GF-D8 (cell line): ENCODE results near the gene SH2D6.
"Not testable (repeated sequence)": the region's sequence is repeated elsewhere in the genome, so short reads cannot be mapped to it uniquely, and the experiment has no call there.

ENCODE experiments used
- DNase-seq: peaks from one replicate; lab custom pipeline; 2025; lab: John Stamatoyannopoulos, UW

SH2D6 gene

GRCh38 chr2:85470850-85471800, 52.6 kb downstream of the SH2D6 start:
- no peak for DNase-seq

- DNase-seq = no peak
Observed at GRCh38 chr2:85472261-85472660, 53.7 kb downstream of the SH2D6 start.

GRCh38 chr2:85475799-85476490, 57.4 kb downstream of the SH2D6 start:
- DNase-seq = no peak

- no peak for DNase-seq
Observed at GRCh38 chr2:85476624-85477023, 58.1 kb downstream of the SH2D6 start.

- DNase-seq = no peak
Observed at GRCh38 chr2:85477884-85478283, 59.4 kb downstream of the SH2D6 start.

- no peak for DNase-seq
Observed at GRCh38 chr2:85481818-85482777, 63.6 kb downstream of the SH2D6 start.

GRCh38 chr2:85484615-85485014, 66.1 kb downstream of the SH2D6 start:
- not testable (repeated sequence) for DNase-seq

GRCh38 chr2:85485815-85486214, 67.3 kb downstream of the SH2D6 start:
- no peak for DNase-seq
